Upper lobe of left lung (tissue), 6 donors: Measurements from ENCODE around the gene POLA1. TPM values are rescaled to one million over a fixed set of nuclear protein-coding genes. Genes with fewer than 3 reads are reported as not detected.

Experiments
- ATAC-seq, 2 donors: fragments of 200-7000 bp; cut with Tn5 transposase; one replicate each; pipeline ENCODE4 v1.9.1; 2022; ENCODE audit warnings: mild to moderate bottlenecking in 2 of 2, moderate library complexity in 2 of 2; ENCODE audit not compliant: low FRiP score in 2 of 2
- DNase-seq, 2 donors: peaks; one replicate each; pipeline ENCODE4 v3.0.0-alpha.2; 2019 to 2020
- H3K27ac ChIP-seq, 4 donors: fragments of 200-600 bp; sonication (generic); one replicate each; pipeline ENCODE4 v1.5.1; 2016 to 2019
- H3K27me3 ChIP-seq, 4 donors: fragments of 200-600 bp; sonication (generic); one replicate each; pipeline ENCODE4 v1.5.1; 2017 to 2019
- H3K36me3 ChIP-seq, 4 donors: fragments of 200-600 bp; sonication (generic); one replicate each; pipeline ENCODE4 v1.5.1; 2016 to 2019
- H3K4me1 ChIP-seq, 4 donors: fragments of 200-600 bp; sonication (generic); one replicate each; pipeline ENCODE4 v1.5.1; 2018 to 2019
- H3K4me3 ChIP-seq, 4 donors: fragments of 200-600 bp; sonication (generic); one replicate each; pipeline ENCODE4 v1.5.1; 2017 to 2019; ENCODE audit warnings: mild to moderate bottlenecking in 2 of 4, moderate library complexity in 1 of 4
- H3K9me3 ChIP-seq, 4 donors: fragments of 200-600 bp; sonication (generic); one replicate each; pipeline ENCODE4 v1.5.1; 2018 to 2019
- EP300 ChIP-seq, 4 donors: sonication (generic); formaldehyde crosslinking; IDR thresholded peaks; one replicate each; pipeline ENCODE4 v1.5.1; 2017; ENCODE audit warnings: antibody characterized with exemption in 4 of 4, control low read depth in 2 of 4
- POLR2A ChIP-seq, 4 donors: fragments of 450-650 bp; IDR thresholded peaks; one replicate each; pipeline ENCODE4 v1.5.1; 2016 to 2017; ENCODE audit warnings: antibody characterized with exemption in 4 of 4, mild to moderate bottlenecking in 2 of 4
- POLR2AphosphoS5 ChIP-seq, 2 donors: sonication (generic); formaldehyde crosslinking; IDR thresholded peaks; one replicate each; pipeline ENCODE4 v1.5.1; 2017; ENCODE audit warnings: antibody characterized with exemption in 2 of 2
- WGBS, 2 donors: methylation state at CpG; one replicate each; pipeline ENCODE4 v1.1.5; 2017 to 2018; 5-methylcytosine and 5-hydroxymethylcytosine counted together
- total RNA-seq, 6 donors: library from RNA; depleted of rRNA in 4 of 6; stranded (reverse); fragments of >200 nt in 4 of 6; gene quantifications; one replicate each; pipeline versions ENCODE4 v1.1.0 to v1.2.1, GENCODE V29; 2016 to 2021
- TF ChIP-seq, protein P1 (sequence below), 6 experiments: fragments of 450-650 bp in 4 of 6; fragments of 200-600 bp in 2 of 6; sonication (generic) in 2 of 6; IDR thresholded peaks; one replicate each; pipeline ENCODE4 v1.5.1; 2016 to 2019; ENCODE audit warnings: antibody characterized with exemption in 6 of 6
- donor health status: DM: no; HTN: no; CAD: no; lungs with moderate emphysema.
- donor health status: DM: no; HTN: yes; CAD: no; lungs with severe emphysema.

The POLA1 gene
- total RNA-seq, 6 donors from 2014 or later = 6.3 to 15.7 (median 8.9) TPM

- Histone ChIP-seq H3K27me3 (no peaks in the 10 kb centered on the region), H3K36me3 (no peaks in the 10 kb centered on the region), H3K4me1 (no peaks in the 10 kb centered on the region), H3K9me3 (no peaks in the 10 kb centered on the region), H3K4me3 (no peak overlapping the region), H3K27ac (no peak overlapping the region)
- WGBS, 2 donors = 63 to 82% methylated on average over 5 of the region's 5 CpGs
- DNase-seq (no peak), ATAC-seq (no peak)
- TF ChIP-seq, protein P1, sequence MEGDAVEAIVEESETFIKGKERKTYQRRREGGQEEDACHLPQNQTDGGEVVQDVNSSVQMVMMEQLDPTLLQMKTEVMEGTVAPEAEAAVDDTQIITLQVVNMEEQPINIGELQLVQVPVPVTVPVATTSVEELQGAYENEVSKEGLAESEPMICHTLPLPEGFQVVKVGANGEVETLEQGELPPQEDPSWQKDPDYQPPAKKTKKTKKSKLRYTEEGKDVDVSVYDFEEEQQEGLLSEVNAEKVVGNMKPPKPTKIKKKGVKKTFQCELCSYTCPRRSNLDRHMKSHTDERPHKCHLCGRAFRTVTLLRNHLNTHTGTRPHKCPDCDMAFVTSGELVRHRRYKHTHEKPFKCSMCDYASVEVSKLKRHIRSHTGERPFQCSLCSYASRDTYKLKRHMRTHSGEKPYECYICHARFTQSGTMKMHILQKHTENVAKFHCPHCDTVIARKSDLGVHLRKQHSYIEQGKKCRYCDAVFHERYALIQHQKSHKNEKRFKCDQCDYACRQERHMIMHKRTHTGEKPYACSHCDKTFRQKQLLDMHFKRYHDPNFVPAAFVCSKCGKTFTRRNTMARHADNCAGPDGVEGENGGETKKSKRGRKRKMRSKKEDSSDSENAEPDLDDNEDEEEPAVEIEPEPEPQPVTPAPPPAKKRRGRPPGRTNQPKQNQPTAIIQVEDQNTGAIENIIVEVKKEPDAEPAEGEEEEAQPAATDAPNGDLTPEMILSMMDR (IDR thresholded peaks at IDR 0.05) = no peak
- no peak for TF ChIP-seq POLR2AphosphoS5 (IDR thresholded peaks at IDR 0.05)
- TF ChIP-seq POLR2A (IDR thresholded peaks at IDR 0.05) = no peak
- no peak for TF ChIP-seq EP300 (IDR thresholded peaks at IDR 0.05)
Observed at GRCh38 chrX:24982306-24982965, 288.7 kb downstream of the POLA1 start.

DNA sequence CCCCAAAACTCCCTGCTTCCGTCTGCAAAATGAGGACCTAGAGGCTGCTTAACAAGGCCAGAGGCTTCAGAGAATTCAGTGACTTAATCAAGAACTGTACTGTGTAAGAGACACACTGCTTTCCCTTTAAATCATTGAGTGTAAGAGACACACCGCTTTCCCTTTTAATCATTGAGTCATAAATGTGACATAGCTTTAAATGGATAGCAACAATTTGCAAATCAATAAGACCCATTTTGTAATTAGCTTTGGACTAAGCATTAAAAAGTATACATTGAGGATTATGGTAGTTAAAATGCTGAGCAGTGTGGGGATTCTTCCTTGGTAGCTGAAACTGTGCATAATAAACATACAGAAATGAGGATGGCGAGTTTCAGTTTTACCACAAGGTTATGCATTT lies 290.2 kb downstream of the POLA1 start:
- DNase-seq (no peak), ATAC-seq (no peak)
- Histone ChIP-seq H3K27me3 (no peaks in the 10 kb centered on the region), H3K36me3 (no peaks in the 10 kb centered on the region), H3K4me1 (no peaks in the 10 kb centered on the region), H3K9me3 (no peaks in the 10 kb centered on the region), H3K4me3 (no peak overlapping the region), H3K27ac (no peak overlapping the region)
- 84 to 92% methylated on average over 3 of the region's 3 CpGs for WGBS, 2 donors
- no peak for TF ChIP-seq POLR2AphosphoS5 (IDR thresholded peaks at IDR 0.05)
- TF ChIP-seq, protein P1 (IDR thresholded peaks at IDR 0.05) = no peak

GRCh38 chrX:24985120-24985519 lies 291.4 kb downstream of the POLA1 start:
- Histone ChIP-seq H3K27ac (no peak overlapping the region), H3K4me1 (no peaks in the 10 kb centered on the region), H3K27me3 (no peaks in the 10 kb centered on the region), H3K4me3 (no peak overlapping the region), H3K36me3 (no peaks in the 10 kb centered on the region), H3K9me3 (no peaks in the 10 kb centered on the region)
- TF ChIP-seq POLR2A (IDR thresholded peaks at IDR 0.05) (no peak), POLR2AphosphoS5 (IDR thresholded peaks at IDR 0.05) (no peak), EP300 (IDR thresholded peaks at IDR 0.05) (no peak)
- TF ChIP-seq, protein P1 (IDR thresholded peaks at IDR 0.05) = no peak
- DNase-seq (no peak), ATAC-seq (no peak)
- WGBS, 2 donors = 60 to 100% methylated on average over 1 of the region's 1 CpG

DNA sequence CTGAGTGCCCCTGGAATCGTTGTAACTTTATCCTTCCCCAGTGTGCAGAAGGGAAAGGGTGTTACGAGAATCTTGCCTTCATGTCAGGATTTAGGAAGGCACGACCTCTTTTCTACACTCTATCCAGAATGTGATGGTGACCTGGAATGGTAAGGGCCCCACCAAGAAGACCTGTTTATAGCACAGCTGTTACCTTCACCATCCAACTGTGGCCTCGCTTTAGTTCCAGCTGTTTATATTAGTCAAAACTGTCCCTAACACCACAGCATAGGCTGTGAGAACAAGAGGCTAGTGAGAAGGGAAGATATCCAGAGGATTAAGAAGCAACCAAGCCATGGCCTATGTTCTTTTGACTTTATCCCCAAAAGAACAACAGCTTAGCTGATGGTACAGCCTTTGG lies 294.0 kb downstream of the POLA1 start:
- no peaks in the 10 kb centered on the region for H3K36me3 ChIP-seq
- H3K4me1 ChIP-seq = no peaks in the 10 kb centered on the region
- no peaks in the 10 kb centered on the region for H3K27me3 ChIP-seq
- H3K9me3 ChIP-seq = no peaks in the 10 kb centered on the region
- DNase-seq (no peak), ATAC-seq (no peak)
- 88 to 100% methylated on average over 4 of the region's 4 CpGs for WGBS, 2 donors
- H3K27ac ChIP-seq = no peak overlapping the region
- no peak overlapping the region for H3K4me3 ChIP-seq
- TF ChIP-seq, protein P1 (IDR thresholded peaks at IDR 0.05) = no peak
- no peak for TF ChIP-seq POLR2AphosphoS5 (IDR thresholded peaks at IDR 0.05)
- no peak for TF ChIP-seq POLR2A (IDR thresholded peaks at IDR 0.05)
- no peak for TF ChIP-seq EP300 (IDR thresholded peaks at IDR 0.05)

DNA sequence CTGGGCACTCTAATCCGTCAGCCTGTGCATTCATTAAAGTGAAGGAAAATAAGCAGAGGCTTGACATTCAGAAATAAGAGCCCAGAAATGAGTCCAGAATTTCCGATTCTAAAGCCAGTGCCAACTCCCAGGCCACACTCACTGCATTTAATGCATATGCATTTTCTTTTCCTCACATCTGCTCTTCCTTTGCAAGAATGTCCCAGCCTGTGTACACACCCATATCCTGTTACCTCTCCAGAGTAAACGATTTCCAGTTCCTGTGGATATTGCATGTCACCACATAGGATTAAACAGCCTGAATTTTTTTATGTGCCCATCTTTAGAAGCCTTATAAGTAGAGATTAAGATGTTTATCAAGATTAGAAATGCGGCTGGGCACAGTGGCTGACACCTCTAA lies 294.6 kb downstream of the POLA1 start:
- TF ChIP-seq POLR2AphosphoS5 (IDR thresholded peaks at IDR 0.05) (no peak), EP300 (IDR thresholded peaks at IDR 0.05) (no peak), POLR2A (IDR thresholded peaks at IDR 0.05) (no peak)
- TF ChIP-seq, protein P1 (IDR thresholded peaks at IDR 0.05) = no peak
- Histone ChIP-seq H3K36me3 (no peaks in the 10 kb centered on the region), H3K4me3 (no peak overlapping the region), H3K9me3 (no peaks in the 10 kb centered on the region), H3K4me1 (no peaks in the 10 kb centered on the region), H3K27ac (no peak overlapping the region), H3K27me3 (no peaks in the 10 kb centered on the region)
- ATAC-seq = no peak
- DNase-seq = no peak
- whole genome bisulfite sequencing, 2 donors = 70 to 75% methylated on average over 4 of the region's 4 CpGs
